IPS DF 6.9 (cell line): ENCODE measurements around the gene YDJC.
"Not testable (repeated sequence)": the region's sequence is repeated elsewhere in the genome, so short reads cannot be mapped to it uniquely, and the experiment has no call there.

Experiments used
- DNase-seq: peaks from one replicate; pipeline ENCODE4 v3.0.0-alpha.2; 2013; ENCODE audit warnings: low read depth, low spot score
- H3K27ac ChIP-seq: one replicate; pipeline ENCODE4 v1.5.1; 2013; ENCODE audit warnings: low read length, control low read depth
- H3K27me3 ChIP-seq: 2 replicates; pipeline ENCODE4 v1.6.1; 2013; ENCODE audit warnings: mild to moderate bottlenecking, low read length; ENCODE audit not compliant: control insufficient read depth, insufficient read depth
- H3K36me3 ChIP-seq: 2 replicates; pipeline ENCODE4 v1.6.1; 2013; ENCODE audit warnings: low read length; ENCODE audit not compliant: control insufficient read depth, insufficient read depth
- H3K4me1 ChIP-seq: 2 replicates; pipeline ENCODE4 v1.6.1; 2013; ENCODE audit warnings: low read length; ENCODE audit not compliant: control insufficient read depth, insufficient read depth
- H3K4me3 ChIP-seq: 2 replicates; pipeline ENCODE4 v1.5.1; 2013; ENCODE audit warnings: mild to moderate bottlenecking, low read length
- H3K9me3 ChIP-seq: 2 replicates; pipeline ENCODE4 v1.6.1; 2013; ENCODE audit warnings: low read length, inconsistent platforms; ENCODE audit not compliant: control insufficient read depth, insufficient read depth
- WGBS: extraction: QIAGEN DNeasy Blood & Tissue Kit; methylation state at CpG from one replicate; pipeline ENCODE4 v1.1.7; 2013; ENCODE audit warnings: mixed read lengths, missing lambda C conversion rate; ENCODE audit not compliant: insufficient read length, insufficient coverage; 5-methylcytosine and 5-hydroxymethylcytosine counted together

YDJC gene

GRCh38 chr22:21651521-21652009 lies 21.7 kb upstream of the YDJC start:
- no CpG with 5 or more reads among the region's 29 CpGs for WGBS
- Histone ChIP-seq H3K27ac (no peak overlapping the region), H3K4me3 (peak overlapping the region; percentile 47; the same call in 1 of the 2 replicates), H3K4me1 (0 out of 2 replicates have a peak, but pooled peaks cover 3% of the 10 kb centered on the region), H3K9me3 (no peaks in the 10 kb centered on the region), H3K27me3 (no peaks in the 10 kb centered on the region), H3K36me3 (peaks cover 6% of the 10 kb centered on the region)
- DNase-seq: no peak

GRCh38 chr22:21650823-21651520 lies 21.1 kb upstream of the YDJC start:
- Histone ChIP-seq H3K27ac (no peak overlapping the region), H3K36me3 (peaks cover 6% of the 10 kb centered on the region), H3K4me1 (0 out of 2 replicates have a peak, but pooled peaks cover 3% of the 10 kb centered on the region), H3K27me3 (no peaks in the 10 kb centered on the region), H3K4me3 (peak overlapping the region; percentile 47; the same call in 1 of the 2 replicates), H3K9me3 (no peaks in the 10 kb centered on the region)
- WGBS: no CpG with 5 or more reads among the region's 6 CpGs
- DNase-seq: no peak

GRCh38 chr22:21650280-21650679 lies 20.5 kb upstream of the YDJC start:
- Histone ChIP-seq H3K9me3 (no peaks in the 10 kb centered on the region), H3K4me3 (no peak overlapping the region), H3K27me3 (no peaks in the 10 kb centered on the region), H3K36me3 (peaks cover 6% of the 10 kb centered on the region), H3K4me1 (0 out of 2 replicates have a peak, but pooled peaks cover 3% of the 10 kb centered on the region), H3K27ac (no peak overlapping the region)
- no CpG with 5 or more reads among the region's 7 CpGs for WGBS
- DNase-seq: no peak

- DNase-seq: no peak
- H3K9me3 ChIP-seq: no peaks in the 10 kb centered on the region
- no peak overlapping the region for H3K27ac ChIP-seq
- H3K4me1 ChIP-seq: 0 out of 2 replicates have a peak, but pooled peaks cover 3% of the 10 kb centered on the region
- H3K4me3 ChIP-seq: no peak overlapping the region
- WGBS: no CpG with 5 or more reads among the region's 14 CpGs
- H3K36me3 ChIP-seq: 0 out of 2 replicates have a peak, but pooled peaks cover 3% of the 10 kb centered on the region
- no peaks in the 10 kb centered on the region for H3K27me3 ChIP-seq
Observed at GRCh38 chr22:21646608-21647590, 17.1 kb upstream of the YDJC start.

- H3K9me3 ChIP-seq, H3K4me1 ChIP-seq, H3K4me3 ChIP-seq, H3K36me3 ChIP-seq, H3K27ac ChIP-seq, DNase-seq, H3K27me3 ChIP-seq: not testable (repeated sequence)
- no CpG with 5 or more reads among the region's 6 CpGs for WGBS
Observed at GRCh38 chr22:21645513-21645912, 15.7 kb upstream of the YDJC start.

- H3K9me3 ChIP-seq: no peaks in the 10 kb centered on the region
- DNase-seq: no peak
- 0 out of 2 replicates have a peak, but pooled peaks cover 3% of the 10 kb centered on the region for H3K36me3 ChIP-seq
- H3K4me3 ChIP-seq: no peak overlapping the region
- WGBS: no CpG with 5 or more reads among the region's 22 CpGs
- H3K27ac ChIP-seq: no peak overlapping the region
- no peaks in the 10 kb centered on the region for H3K27me3 ChIP-seq
- H3K4me1 ChIP-seq: no peaks in the 10 kb centered on the region
Observed at GRCh38 chr22:21643533-21644357, 13.9 kb upstream of the YDJC start.

- H3K27me3 ChIP-seq: no peaks in the 10 kb centered on the region
- no peaks in the 10 kb centered on the region for H3K4me1 ChIP-seq
- no peak overlapping the region for H3K27ac ChIP-seq
- peak overlapping the region; percentile 52 for H3K4me3 ChIP-seq
- no CpG with 5 or more reads among the region's 56 CpGs for WGBS
- 0 out of 2 replicates have a peak, but pooled peaks cover 3% of the 10 kb centered on the region for H3K36me3 ChIP-seq
- no peaks in the 10 kb centered on the region for H3K9me3 ChIP-seq
- no peak for DNase-seq
Observed at GRCh38 chr22:21642584-21643448, 13.0 kb upstream of the YDJC start.

- Histone ChIP-seq H3K27ac (no peak within 1 kb of the TSS), H3K4me1 (no peaks in the 10 kb centered on the region), H3K9me3 (no peaks in the 10 kb centered on the region), H3K36me3 (0 out of 2 replicates have a peak, but pooled peaks cover 3% of the 10 kb centered on the region), H3K27me3 (no peaks in the 10 kb centered on the region), H3K4me3 (peak within 1 kb of the TSS; percentile 52)
- WGBS: no CpG with 5 or more reads among the region's 76 CpGs
- peak; percentile 97 for DNase-seq
Observed at GRCh38 chr22:21641789-21642583, 12.2 kb upstream of the YDJC start, which contains the start of gene SDF2L1. SDF2L1 (plus strand) TSS chr22:21642302; CDS start chr22:21642337, 35 bp downstream.
